Nephron progenitor cell (in vitro differentiated cells): Measurements from ENCODE around the gene KDM1A.

Source experiments
- DNase-seq: peaks from one replicate; pipeline ENCODE4 v3.0.0; 2021
- H3K27ac Mint-ChIP-seq: 2 replicates; pipeline ENCODE4 v1.8.0; 2021; ENCODE audit warnings: mild to moderate bottlenecking, moderate library complexity, mixed read lengths
- H3K27me3 Mint-ChIP-seq: 2 replicates; pipeline ENCODE4 v1.8.0; 2021; ENCODE audit warnings: mild to moderate bottlenecking, low read depth, mixed read lengths; ENCODE audit not compliant: poor library complexity
- H3K36me3 Mint-ChIP-seq: 2 replicates; pipeline ENCODE4 v1.8.0; 2021; ENCODE audit warnings: low read depth, mixed read lengths
- H3K4me1 Mint-ChIP-seq: 2 replicates; pipeline ENCODE4 v1.8.0; 2021; ENCODE audit warnings: mixed read lengths
- H3K4me3 Mint-ChIP-seq: 2 replicates; pipeline ENCODE4 v1.8.0; 2021; ENCODE audit warnings: mild to moderate bottlenecking, moderate library complexity, mixed read lengths
- H3K9me3 Mint-ChIP-seq: 2 replicates; pipeline ENCODE4 v1.8.0; 2021; ENCODE audit warnings: mild to moderate bottlenecking, moderate library complexity, mixed read lengths
- CTCF ChIP-seq: fragments of 200-600 bp; sonication (generic); IDR thresholded peaks from 2 replicates; pipeline ENCODE4 v1.5.0; 2021; ENCODE audit warnings: antibody characterized with exemption

KDM1A gene

DNA sequence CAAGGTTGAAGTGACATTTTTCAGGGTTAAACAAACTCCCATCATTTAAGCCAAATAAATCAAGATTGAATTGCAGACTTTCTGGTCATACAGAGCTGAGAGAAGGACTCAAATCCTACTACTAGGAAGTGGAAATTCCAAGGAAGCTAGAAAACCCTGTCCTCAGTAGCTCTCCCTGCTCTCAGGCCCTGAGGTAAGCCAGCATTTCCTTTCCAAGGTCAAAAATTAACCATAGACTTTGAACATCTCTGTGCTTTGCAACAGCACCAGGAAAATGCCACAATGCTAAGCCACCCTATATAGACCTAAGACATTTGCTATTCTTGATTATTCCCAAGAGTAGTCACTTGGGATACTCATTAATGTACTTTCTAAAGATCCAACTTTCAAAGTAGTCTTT, 104.3 kb downstream of the KDM1A start:
- H3K4me1 Mint-ChIP-seq, result peaks cover 21% of the 10 kb centered on the region

GRCh38 chr1:23124259-23125026, 105.2 kb downstream of the KDM1A start:
- DNase-seq, result no peak
- no peak for TF ChIP-seq CTCF
- Mint-ChIP-seq H3K27me3 (no peaks in the 10 kb centered on the region), H3K9me3 (no peaks in the 10 kb centered on the region), H3K4me3 (no peak overlapping the region), H3K36me3 (peaks cover 7% of the 10 kb centered on the region), H3K4me1 (peaks cover 21% of the 10 kb centered on the region), H3K27ac (no peak overlapping the region)

More for the DNA sequence above, 104.3 kb downstream of the KDM1A start:
- TF ChIP-seq CTCF, result no peak
- Mint-ChIP-seq H3K9me3 (no peaks in the 10 kb centered on the region), H3K27ac (peak overlapping the region; percentile 22), H3K27me3 (no peaks in the 10 kb centered on the region), H3K36me3 (no peaks in the 10 kb centered on the region), H3K4me3 (no peak overlapping the region)
- no peak for DNase-seq

DNA sequence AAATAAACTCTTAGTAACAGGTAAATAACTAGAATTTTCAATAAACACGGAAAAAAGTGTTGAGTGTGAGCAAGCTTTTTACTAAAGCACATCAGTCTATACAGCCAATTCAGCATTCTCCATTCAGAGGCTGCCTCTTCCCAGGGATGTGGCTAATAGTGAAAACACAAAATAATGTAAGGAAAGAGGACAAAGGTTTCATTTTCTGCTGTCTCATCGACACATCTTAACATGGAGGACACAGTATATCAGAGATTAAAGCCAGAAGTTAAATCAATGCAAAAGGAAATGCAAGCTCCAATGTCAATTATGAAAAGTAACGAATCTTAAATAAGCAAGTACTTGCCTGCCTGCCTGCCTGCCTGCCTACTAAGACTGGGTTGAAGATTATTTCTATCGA, 106.2 kb downstream of the KDM1A start:
- peak overlapping the region; percentile 49 for H3K27ac Mint-ChIP-seq
- no peak for DNase-seq
- no peaks in the 10 kb centered on the region for H3K9me3 Mint-ChIP-seq
- peaks cover 10% of the 10 kb centered on the region for H3K36me3 Mint-ChIP-seq
- H3K4me1 Mint-ChIP-seq, result peaks cover 21% of the 10 kb centered on the region
- no peaks in the 10 kb centered on the region for H3K27me3 Mint-ChIP-seq
- no peak overlapping the region for H3K4me3 Mint-ChIP-seq
- no peak for TF ChIP-seq CTCF

DNA sequence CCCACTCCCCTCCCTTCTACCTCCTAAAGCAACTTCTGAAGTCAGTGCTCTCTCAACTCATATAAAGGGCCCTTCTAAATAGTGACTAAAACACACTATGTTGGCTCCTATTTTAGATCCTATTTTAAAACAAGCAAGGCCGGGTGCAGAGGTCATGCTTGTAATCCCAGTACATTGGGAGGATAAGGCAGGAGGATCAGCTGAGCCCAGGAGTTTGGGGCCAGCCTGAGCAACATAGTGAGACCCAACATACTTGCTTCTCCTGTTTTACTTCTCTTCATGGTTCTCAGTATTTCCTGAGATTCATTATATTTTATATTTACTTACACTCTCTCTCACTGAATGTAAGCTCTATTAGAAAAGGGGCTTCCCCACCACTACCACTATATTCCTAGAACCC, 106.9 kb downstream of the KDM1A start:
- H3K27ac Mint-ChIP-seq, result no peak overlapping the region
- H3K4me3 Mint-ChIP-seq, result no peak overlapping the region
- no peaks in the 10 kb centered on the region for H3K9me3 Mint-ChIP-seq
- H3K27me3 Mint-ChIP-seq, result no peaks in the 10 kb centered on the region
- TF ChIP-seq CTCF, result no peak
- peaks cover 21% of the 10 kb centered on the region for H3K4me1 Mint-ChIP-seq
- H3K36me3 Mint-ChIP-seq, result peaks cover 13% of the 10 kb centered on the region
- no peak for DNase-seq

- Mint-ChIP-seq H3K4me1 (peaks cover 21% of the 10 kb centered on the region), H3K27me3 (no peaks in the 10 kb centered on the region), H3K27ac (no peak overlapping the region)
Measured at GRCh38 chr1:23126801-23127200, 107.5 kb downstream of the KDM1A start.

More at GRCh38 chr1:23126801-23127200, 107.5 kb downstream of the KDM1A start:
- H3K36me3 Mint-ChIP-seq, result peaks cover 16% of the 10 kb centered on the region
- TF ChIP-seq CTCF, result no peak
- no peak for DNase-seq
- no peaks in the 10 kb centered on the region for H3K9me3 Mint-ChIP-seq
- H3K4me3 Mint-ChIP-seq, result no peak overlapping the region
